ENCODE results near the gene FKBP3. TPM values are rescaled to one million over a fixed set of nuclear protein-coding genes. Genes with fewer than 3 reads are reported as not detected.
A peak's percentile ranks its signal among the peaks of the same experiment; 100 is the strongest.

The FKBP3 gene
- 67.9 to 74.3 TPM (median 73.4 TPM) in 3 replicates for total RNA-seq

DNA sequence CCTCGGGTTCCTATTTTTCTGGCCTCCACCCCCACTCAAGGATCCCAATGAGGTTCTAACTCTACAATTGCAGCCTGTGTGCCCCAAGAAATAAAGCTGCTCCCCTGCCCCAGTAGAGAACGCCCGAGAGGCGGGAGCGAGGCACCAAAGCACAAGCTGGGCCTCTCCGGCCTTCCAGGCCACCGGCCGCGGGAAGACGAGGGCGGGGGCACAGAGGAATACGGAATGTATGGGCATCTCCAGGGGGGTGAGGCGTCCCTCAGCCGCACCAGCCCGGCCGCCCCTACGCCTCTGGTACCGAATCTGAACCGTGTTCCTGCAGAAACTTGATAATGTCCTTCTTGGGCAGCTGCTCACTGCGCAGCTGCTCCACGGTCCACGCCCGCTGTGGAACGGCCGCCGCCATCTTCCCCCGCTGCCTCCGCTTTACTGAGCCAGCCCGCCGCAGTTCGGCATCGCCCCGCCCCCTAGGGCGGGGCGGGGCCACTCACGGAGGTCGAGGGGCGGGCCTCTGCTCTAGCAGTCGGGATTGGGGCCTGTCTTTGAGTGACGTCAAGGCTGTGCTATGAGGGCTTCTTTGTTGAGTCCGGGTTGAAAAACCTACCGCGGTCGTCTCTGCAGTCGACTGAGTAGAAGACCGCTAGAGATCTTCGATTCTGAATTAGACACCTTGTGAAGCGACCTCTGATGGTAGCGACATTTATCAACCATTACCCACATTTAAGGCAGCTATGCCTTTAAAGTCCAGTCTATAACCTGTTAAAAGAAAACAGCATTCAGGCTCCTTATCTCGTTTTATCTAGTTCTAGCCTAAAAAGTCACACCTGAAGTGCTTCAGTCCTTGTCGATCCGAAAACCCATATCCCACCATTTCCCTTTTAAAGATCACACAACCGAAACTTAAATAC, at the start of gene FKBP3:
TSS of gene FKBP3 (minus strand) at position 431 of the 908 bp plus-strand sequence. CDS start at position 406, 25 bp downstream.
- TF ChIP-seq, protein P1, sequence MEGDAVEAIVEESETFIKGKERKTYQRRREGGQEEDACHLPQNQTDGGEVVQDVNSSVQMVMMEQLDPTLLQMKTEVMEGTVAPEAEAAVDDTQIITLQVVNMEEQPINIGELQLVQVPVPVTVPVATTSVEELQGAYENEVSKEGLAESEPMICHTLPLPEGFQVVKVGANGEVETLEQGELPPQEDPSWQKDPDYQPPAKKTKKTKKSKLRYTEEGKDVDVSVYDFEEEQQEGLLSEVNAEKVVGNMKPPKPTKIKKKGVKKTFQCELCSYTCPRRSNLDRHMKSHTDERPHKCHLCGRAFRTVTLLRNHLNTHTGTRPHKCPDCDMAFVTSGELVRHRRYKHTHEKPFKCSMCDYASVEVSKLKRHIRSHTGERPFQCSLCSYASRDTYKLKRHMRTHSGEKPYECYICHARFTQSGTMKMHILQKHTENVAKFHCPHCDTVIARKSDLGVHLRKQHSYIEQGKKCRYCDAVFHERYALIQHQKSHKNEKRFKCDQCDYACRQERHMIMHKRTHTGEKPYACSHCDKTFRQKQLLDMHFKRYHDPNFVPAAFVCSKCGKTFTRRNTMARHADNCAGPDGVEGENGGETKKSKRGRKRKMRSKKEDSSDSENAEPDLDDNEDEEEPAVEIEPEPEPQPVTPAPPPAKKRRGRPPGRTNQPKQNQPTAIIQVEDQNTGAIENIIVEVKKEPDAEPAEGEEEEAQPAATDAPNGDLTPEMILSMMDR (IDR thresholded peaks at IDR 0.05; ENCODE audit: unreplicated experiment) = no peak
- Mint-ChIP-seq H3K4me3 (peak within 1 kb of the TSS; percentile 98), H3K36me3 (no peaks in the 10 kb centered on the region), H3K27me3 (ENCODE audit: low read depth) (no peaks in the 10 kb centered on the region), H3K27ac (peak within 1 kb of the TSS; percentile 99), H3K9me3 (no peaks in the 10 kb centered on the region), H3K4me1 (peaks cover 36% of the 10 kb centered on the region)
- peak; percentile 93 to 94 for DNase-seq (ENCODE audit: low spot score in 2 of 2, unreplicated experiment in 2 of 2)

DNA sequence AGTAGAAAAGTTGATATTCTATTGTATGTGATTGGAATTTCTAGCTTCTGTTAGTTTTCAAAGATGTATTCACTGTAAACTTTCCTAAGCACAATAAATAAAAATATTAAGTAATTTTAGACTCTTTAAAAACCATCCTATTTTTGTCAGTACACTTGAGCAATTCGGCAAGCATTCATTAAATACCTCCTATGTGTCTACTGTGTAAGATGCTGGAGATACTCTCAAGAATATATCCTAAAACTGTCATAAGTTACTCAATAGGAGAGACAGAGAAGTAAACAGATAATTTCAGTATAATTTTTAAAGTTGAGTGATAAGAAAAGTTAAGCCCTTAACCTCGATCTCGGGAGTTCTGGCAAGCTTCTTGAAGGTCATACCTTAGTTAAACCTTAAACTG, 47.5 kb upstream of the FKBP3 start:
- peaks cover 1% of the 10 kb centered on the region for H3K4me1 Mint-ChIP-seq
- H3K27me3 Mint-ChIP-seq (ENCODE audit: low read depth) = no peaks in the 10 kb centered on the region
- DNase-seq (ENCODE audit: low spot score in 2 of 2, unreplicated experiment in 2 of 2) = no peak
- H3K27ac Mint-ChIP-seq = no peak overlapping the region
- H3K4me3 Mint-ChIP-seq = no peak overlapping the region
- no peaks in the 10 kb centered on the region for H3K9me3 Mint-ChIP-seq
- TF ChIP-seq, protein P1 (IDR thresholded peaks at IDR 0.05; ENCODE audit: unreplicated experiment) = no peak
- H3K36me3 Mint-ChIP-seq = peaks cover 4% of the 10 kb centered on the region

DNA sequence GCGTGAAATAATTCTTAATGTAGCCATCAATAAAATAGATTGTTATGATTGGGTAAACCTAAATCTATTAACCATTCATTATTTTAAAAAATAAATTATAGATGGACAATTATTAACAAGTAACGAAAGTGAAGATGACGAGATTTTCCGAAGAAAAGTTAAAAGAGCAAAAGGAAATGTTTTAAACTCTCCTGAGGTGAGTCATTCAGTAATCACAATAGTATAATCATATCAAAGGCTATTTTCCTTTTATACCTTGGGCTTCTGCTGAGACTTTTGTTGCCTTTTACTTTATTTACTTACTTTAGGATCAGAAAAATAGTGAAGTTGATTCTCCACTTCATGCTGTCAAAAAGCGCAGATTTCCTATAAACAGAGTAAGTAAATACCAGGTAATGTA, 47.0 kb upstream of the FKBP3 start:
- Mint-ChIP-seq H3K9me3 (no peaks in the 10 kb centered on the region), H3K36me3 (peaks cover 1% of the 10 kb centered on the region), H3K4me3 (no peak overlapping the region), H3K27me3 (ENCODE audit: low read depth) (no peaks in the 10 kb centered on the region), H3K4me1 (peaks cover 1% of the 10 kb centered on the region), H3K27ac (no peak overlapping the region)
- TF ChIP-seq, protein P1 (IDR thresholded peaks at IDR 0.05; ENCODE audit: unreplicated experiment) = no peak
- DNase-seq (ENCODE audit: low spot score in 2 of 2, unreplicated experiment in 2 of 2) = no peak

DNA sequence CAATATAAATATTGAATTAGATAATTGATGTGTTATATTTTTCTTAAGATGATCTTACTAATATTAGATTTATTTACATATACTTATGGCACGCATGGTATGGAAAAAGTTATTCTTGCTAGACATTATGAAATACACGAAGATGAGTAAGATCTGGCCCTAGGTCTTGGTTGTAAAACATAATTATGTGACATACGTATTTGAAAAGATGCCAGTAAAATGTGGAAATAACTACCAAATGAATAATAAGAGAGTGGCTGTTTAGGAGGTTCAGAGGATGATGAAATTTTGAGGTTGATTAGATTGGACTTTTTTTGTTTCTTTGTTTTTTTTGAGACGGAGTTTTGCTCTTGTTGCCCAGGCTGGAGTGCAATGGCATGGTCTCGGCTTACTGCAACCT, 42.8 kb upstream of the FKBP3 start:
- Mint-ChIP-seq H3K27me3 (ENCODE audit: low read depth) (no peaks in the 10 kb centered on the region), H3K36me3 (no peaks in the 10 kb centered on the region), H3K4me1 (peaks cover 1% of the 10 kb centered on the region), H3K27ac (no peak overlapping the region), H3K4me3 (no peak overlapping the region), H3K9me3 (no peaks in the 10 kb centered on the region)
- TF ChIP-seq, protein P1 (IDR thresholded peaks at IDR 0.05; ENCODE audit: unreplicated experiment) = no peak
- no peak for DNase-seq (ENCODE audit: low spot score in 2 of 2, unreplicated experiment in 2 of 2)

DNA sequence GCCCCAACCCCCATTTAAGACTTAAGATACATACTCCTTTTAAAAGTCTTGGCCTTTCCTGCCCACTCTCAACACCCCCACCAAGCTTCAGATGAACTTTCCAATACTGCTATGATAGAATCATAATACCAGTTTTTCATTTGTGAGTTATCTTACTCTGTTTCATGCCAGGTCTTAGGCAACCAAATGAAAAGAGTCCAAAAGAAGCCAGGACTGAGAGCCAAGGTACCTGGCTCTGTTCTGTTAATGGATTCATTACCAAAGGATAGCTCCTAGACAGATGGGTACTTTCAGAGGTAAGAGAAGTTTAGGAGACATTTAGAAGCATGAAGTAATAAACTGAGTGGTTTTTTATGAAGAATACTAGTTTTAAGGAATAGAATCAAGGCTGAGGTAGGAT, 35.6 kb upstream of the FKBP3 start:
- Mint-ChIP-seq H3K36me3 (peaks cover 2% of the 10 kb centered on the region), H3K4me1 (no peaks in the 10 kb centered on the region), H3K27ac (no peak overlapping the region), H3K4me3 (no peak overlapping the region), H3K27me3 (ENCODE audit: low read depth) (no peaks in the 10 kb centered on the region), H3K9me3 (no peaks in the 10 kb centered on the region)
- TF ChIP-seq, protein P1 (IDR thresholded peaks at IDR 0.05; ENCODE audit: unreplicated experiment) = no peak
- DNase-seq (ENCODE audit: low spot score in 2 of 2, unreplicated experiment in 2 of 2) = no peak
